Measurements from ENCODE around the gene OTUB1.

Gene OTUB1

DNA sequence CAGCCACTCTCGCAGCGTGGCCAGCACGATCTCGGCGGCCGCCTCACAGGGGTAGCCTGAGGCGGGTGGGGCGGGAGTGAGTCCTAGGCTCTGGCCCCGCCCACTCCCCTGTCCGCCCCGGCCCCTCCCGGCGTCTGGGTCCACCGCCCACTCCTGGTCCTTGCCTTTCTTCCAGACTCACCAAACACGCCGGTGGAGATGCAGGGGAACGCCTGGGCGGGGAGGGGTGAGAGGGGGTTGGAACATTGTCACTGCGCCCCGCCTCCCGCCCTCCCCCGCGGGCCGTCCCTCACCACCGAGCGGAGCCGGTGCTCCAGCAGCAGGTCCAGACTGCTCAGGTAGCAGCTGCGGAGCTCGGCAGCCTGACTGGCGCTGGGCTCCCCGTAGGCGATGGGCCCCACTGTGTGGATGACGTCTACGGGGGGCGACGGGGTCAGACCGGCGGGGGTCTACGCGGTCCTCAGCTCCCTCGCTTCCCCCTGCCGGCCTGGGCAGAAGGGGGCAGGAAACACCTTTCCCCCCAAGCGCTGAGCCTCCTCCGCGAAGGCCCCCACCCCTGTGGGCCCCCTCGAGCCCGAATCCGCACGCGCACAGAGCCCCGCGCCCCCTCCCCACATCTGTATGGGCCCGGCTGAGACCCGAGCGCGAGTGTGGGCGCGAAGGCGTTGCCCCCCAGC, 13.2 kb downstream of the OTUB1 start:
- no peak overlapping the region for H2BK15ac ChIP-seq (ENCODE audit: low read depth, poor library complexity, severe bottlenecking)
- H2BK12ac ChIP-seq (ENCODE audit: low read length in 2 of 2), result no peak overlapping the region
- H3K18ac ChIP-seq (ENCODE audit: low read depth in 1 of 2, low read length in 2 of 2), result no peak overlapping the region
- peaks cover 56% of the 10 kb centered on the region for H3K4me1 ChIP-seq (ENCODE audit: control insufficient read depth, insufficient read depth, low read depth, low read length)
- H2BK120ac ChIP-seq (ENCODE audit: low read depth, low read length), result no peak overlapping the region
- H3K4me2 ChIP-seq (ENCODE audit: low read length, poor library complexity, severe bottlenecking), result peak overlapping the region; percentile 53
- peaks cover 0 to 9% of the 10 kb centered on the region in 2 experiments for H3K27me3 ChIP-seq (ENCODE audit: control insufficient read depth in 1 of 2, insufficient read depth in 1 of 2, low read length in 2 of 2)
- no peak overlapping the region for H4K8ac ChIP-seq (ENCODE audit: low read length)
- DNase-seq, result peak; percentile 53
- 5% methylated on average over 44 of the region's 59 CpGs for WGBS
- H3K4me3 ChIP-seq (ENCODE audit: insufficient read depth in 1 of 2, low read depth in 1 of 2, low read length in 2 of 2), result peak overlapping the region; percentile 29 to 33
- H3K27ac ChIP-seq (ENCODE audit: low read length, poor library complexity, severe bottlenecking), result no peak overlapping the region
- H3K9me3 ChIP-seq (ENCODE audit: control insufficient read depth, low read length), result no peaks in the 10 kb centered on the region
- no peak overlapping the region for H4K91ac ChIP-seq (ENCODE audit: low read length)
- H2AFZ ChIP-seq (ENCODE audit: low read depth, low read length), result no peak overlapping the region
- H3K4ac ChIP-seq (ENCODE audit: low read depth in 1 of 2, low read length in 2 of 2), result no peak overlapping the region
- no peak overlapping the region for H3K23ac ChIP-seq (ENCODE audit: low read length in 2 of 2)
- no peak overlapping the region for H2BK5ac ChIP-seq (ENCODE audit: low read depth, low read length, poor library complexity, severe bottlenecking)
- H3K36me3 ChIP-seq (ENCODE audit: control insufficient read depth in 1 of 2, insufficient read depth in 2 of 2, low read depth in 1 of 2, low read length in 2 of 2), result peaks cover 36 to 50% of the 10 kb centered on the region in 2 experiments
- peaks cover 18% of the 10 kb centered on the region for H3K79me1 ChIP-seq (replicated peaks; ENCODE audit: low read length, poor library complexity, severe bottlenecking)
- H3K9ac ChIP-seq (ENCODE audit: low read length), result no peak overlapping the region
- no peak overlapping the region for H2AK5ac ChIP-seq (ENCODE audit: low read length, severe bottlenecking)
- H3K14ac ChIP-seq (ENCODE audit: low read length in 2 of 2), result no peak overlapping the region

- H3K4me3 ChIP-seq (ENCODE audit: insufficient read depth in 1 of 2, low read depth in 1 of 2, low read length in 2 of 2), result peak overlapping the region; percentile 45 to 70
- peak overlapping the region in 1 of 2 experiments; percentile 63 for H3K18ac ChIP-seq (ENCODE audit: low read depth in 1 of 2, low read length in 2 of 2)
- peak overlapping the region; percentile 70 for H3K9ac ChIP-seq (ENCODE audit: low read length)
- H3K27me3 ChIP-seq (ENCODE audit: control insufficient read depth in 1 of 2, insufficient read depth in 1 of 2, low read length in 2 of 2), result peaks cover 0 to 9% of the 10 kb centered on the region in 2 experiments
- H3K23ac ChIP-seq (ENCODE audit: low read length in 2 of 2), result peak overlapping the region in 1 of 2 experiments; percentile 28
- H3K14ac ChIP-seq (ENCODE audit: low read length in 2 of 2), result no peak overlapping the region
- peaks cover 29 to 44% of the 10 kb centered on the region in 2 experiments for H3K36me3 ChIP-seq (ENCODE audit: control insufficient read depth in 1 of 2, insufficient read depth in 2 of 2, low read depth in 1 of 2, low read length in 2 of 2)
- WGBS, result 3% methylated on average over 63 of the region's 67 CpGs
- H2BK15ac ChIP-seq (ENCODE audit: low read depth, poor library complexity, severe bottlenecking), result peak overlapping the region; percentile 45
- H2BK120ac ChIP-seq (ENCODE audit: low read depth, low read length), result no peak overlapping the region
- H3K27ac ChIP-seq (ENCODE audit: low read length, poor library complexity, severe bottlenecking), result no peak overlapping the region
- H3K4me2 ChIP-seq (ENCODE audit: low read length, poor library complexity, severe bottlenecking), result peak overlapping the region; percentile 62
- H4K8ac ChIP-seq (ENCODE audit: low read length), result peak overlapping the region; percentile 56
- no peak overlapping the region for H2AK5ac ChIP-seq (ENCODE audit: low read length, severe bottlenecking)
- no peak overlapping the region for H3K4ac ChIP-seq (ENCODE audit: low read depth in 1 of 2, low read length in 2 of 2)
- peaks cover 16% of the 10 kb centered on the region for H3K79me1 ChIP-seq (replicated peaks; ENCODE audit: low read length, poor library complexity, severe bottlenecking)
- H2AFZ ChIP-seq (ENCODE audit: low read depth, low read length), result no peak overlapping the region
- no peak overlapping the region for H4K91ac ChIP-seq (ENCODE audit: low read length)
- H2BK5ac ChIP-seq (ENCODE audit: low read depth, low read length, poor library complexity, severe bottlenecking), result no peak overlapping the region
- DNase-seq, result peak; percentile 67
- peaks cover 58% of the 10 kb centered on the region for H3K4me1 ChIP-seq (ENCODE audit: control insufficient read depth, insufficient read depth, low read depth, low read length)
- no peak overlapping the region for H2BK12ac ChIP-seq (ENCODE audit: low read length in 2 of 2)
- H3K9me3 ChIP-seq (ENCODE audit: control insufficient read depth, low read length), result no peaks in the 10 kb centered on the region
Measured at GRCh38 chr11:64000026-64000739, 13.9 kb downstream of the OTUB1 start.

DNA sequence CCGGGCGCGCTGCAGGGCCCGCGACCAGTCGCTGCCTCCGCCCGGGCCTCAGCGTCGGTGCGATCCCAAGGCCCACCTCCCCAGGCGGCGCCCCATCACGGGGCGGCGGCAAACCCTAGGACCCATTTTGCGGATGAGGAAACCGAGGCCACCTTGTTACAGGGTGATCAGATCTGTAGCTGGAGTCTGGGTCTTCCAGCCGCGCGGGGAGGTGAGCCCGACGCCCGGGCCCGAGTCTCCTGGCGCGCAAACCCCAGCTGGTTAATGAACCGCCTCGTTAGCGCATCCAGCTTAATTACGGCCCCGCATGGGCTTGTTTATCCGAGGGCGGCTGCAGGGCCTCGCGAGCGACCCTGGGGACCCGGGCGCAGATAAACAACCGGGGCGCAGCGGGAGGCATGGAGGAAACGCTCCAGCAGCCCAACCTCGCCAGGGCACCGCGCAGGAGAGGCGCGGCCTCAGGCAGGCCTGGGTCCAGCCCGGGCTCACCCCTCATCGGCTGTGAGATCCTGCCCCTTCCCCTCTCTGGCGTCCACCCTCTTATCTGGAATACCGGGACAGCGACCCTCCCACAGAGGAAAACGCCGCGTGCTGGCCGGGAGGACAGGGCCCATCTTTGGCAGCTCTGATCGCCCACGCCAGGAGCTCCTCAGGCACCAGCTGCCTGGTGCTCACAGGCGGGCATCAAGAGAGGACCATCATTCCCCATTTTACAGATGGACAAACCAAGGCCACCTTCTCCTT, 14.7 kb downstream of the OTUB1 start:
- peak overlapping the region; percentile 56 for H4K8ac ChIP-seq (ENCODE audit: low read length)
- peaks cover 0 to 9% of the 10 kb centered on the region in 2 experiments for H3K27me3 ChIP-seq (ENCODE audit: control insufficient read depth in 1 of 2, insufficient read depth in 1 of 2, low read length in 2 of 2)
- peak overlapping the region; percentile 70 for H3K9ac ChIP-seq (ENCODE audit: low read length)
- no peak overlapping the region for H3K23ac ChIP-seq (ENCODE audit: low read length in 2 of 2)
- H4K91ac ChIP-seq (ENCODE audit: low read length), result peak overlapping the region; percentile 18
- H3K27ac ChIP-seq (ENCODE audit: low read length, poor library complexity, severe bottlenecking), result no peak overlapping the region
- no peak overlapping the region for H2AK5ac ChIP-seq (ENCODE audit: low read length, severe bottlenecking)
- H3K4me3 ChIP-seq (ENCODE audit: insufficient read depth in 1 of 2, low read depth in 1 of 2, low read length in 2 of 2), result peak overlapping the region; percentile 45 to 70
- no peak overlapping the region for H3K4ac ChIP-seq (ENCODE audit: low read depth in 1 of 2, low read length in 2 of 2)
- no peak overlapping the region for H2BK5ac ChIP-seq (ENCODE audit: low read depth, low read length, poor library complexity, severe bottlenecking)
- peaks cover 56% of the 10 kb centered on the region for H3K4me1 ChIP-seq (ENCODE audit: control insufficient read depth, insufficient read depth, low read depth, low read length)
- H3K4me2 ChIP-seq (ENCODE audit: low read length, poor library complexity, severe bottlenecking), result peak overlapping the region; percentile 62
- peaks cover 23 to 37% of the 10 kb centered on the region in 2 experiments for H3K36me3 ChIP-seq (ENCODE audit: control insufficient read depth in 1 of 2, insufficient read depth in 2 of 2, low read depth in 1 of 2, low read length in 2 of 2)
- no peak overlapping the region for H2BK120ac ChIP-seq (ENCODE audit: low read depth, low read length)
- H3K79me1 ChIP-seq (replicated peaks; ENCODE audit: low read length, poor library complexity, severe bottlenecking), result peaks cover 11% of the 10 kb centered on the region
- H2BK15ac ChIP-seq (ENCODE audit: low read depth, poor library complexity, severe bottlenecking), result peak overlapping the region; percentile 45
- 28% methylated on average over 60 of the region's 60 CpGs for WGBS
- no peaks in the 10 kb centered on the region for H3K9me3 ChIP-seq (ENCODE audit: control insufficient read depth, low read length)
- H2BK12ac ChIP-seq (ENCODE audit: low read length in 2 of 2), result no peak overlapping the region
- DNase-seq, result no peak
- no peak overlapping the region for H3K14ac ChIP-seq (ENCODE audit: low read length in 2 of 2)
- peak overlapping the region in 1 of 2 experiments; percentile 63 for H3K18ac ChIP-seq (ENCODE audit: low read depth in 1 of 2, low read length in 2 of 2)
- H2AFZ ChIP-seq (ENCODE audit: low read depth, low read length), result no peak overlapping the region

Measured in mesenchymal stem cell (in vitro differentiated cells and primary cell).